PC-9 (cell line): Measurements from ENCODE around the gene RHD.
"Not testable (repeated sequence)": the region's sequence is repeated elsewhere in the genome, so short reads cannot be mapped to it uniquely, and the experiment has no call there.

ENCODE experiments used
- CTCF ChIP-seq: fragments of 200-600 bp; sonication (generic); conservative IDR thresholded peaks from 2 replicates; pipeline ENCODE4 v1.6.1; 2017; ENCODE audit warnings: mixed run types, antibody characterized with exemption, mild to moderate bottlenecking, moderate library complexity
- EZH2 ChIP-seq: fragments of 200-600 bp; sonication (generic); IDR thresholded peaks from 2 replicates; pipeline ENCODE4 v1.8.0; 2017; ENCODE audit warnings: antibody characterized with exemption, low read depth

GRCh38 chr1:25302330-25302729 is 30.0 kb downstream of the RHD start:
- not testable (repeated sequence) for TF ChIP-seq CTCF, EZH2
